ENCODE results near the gene FGF14. TPM values are rescaled to one million over a fixed set of nuclear protein-coding genes. Genes with fewer than 3 reads are reported as not detected.

The FGF14 gene
- polyA plus RNA-seq, 1 donor (not counting 4 experiments of a cell fraction or from before 2014, with no cell fraction given) = 0.09 TPM

DNA sequence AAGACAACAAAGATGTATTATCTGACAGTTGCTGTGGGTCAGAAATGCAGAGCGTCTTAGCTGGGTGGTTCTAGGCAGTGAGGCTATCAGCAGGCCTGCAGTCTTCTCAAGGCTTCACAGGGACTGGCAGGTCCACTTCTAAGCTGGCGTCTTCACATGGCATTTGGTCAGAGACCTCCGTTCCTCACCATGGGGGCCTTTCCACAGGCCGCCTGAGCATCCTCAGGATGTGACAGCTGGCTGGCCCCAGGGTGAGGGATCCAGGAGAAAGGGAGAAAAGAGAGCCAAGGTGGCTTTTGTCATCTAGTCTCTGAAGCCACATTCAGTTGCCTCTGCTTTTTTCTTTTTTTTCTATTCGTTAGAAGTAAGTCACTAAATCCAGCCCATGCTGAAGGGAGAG is 50.3 kb downstream of the FGF14 start:
- no peaks in the 10 kb centered on the region for H3K79me2 ChIP-seq (ENCODE audit: control insufficient read depth, insufficient read depth, low read length)
- no peak for TF ChIP-seq EZH2 (IDR thresholded peaks at IDR 0.05; ENCODE audit: low read length)
- TF ChIP-seq, protein P1, sequence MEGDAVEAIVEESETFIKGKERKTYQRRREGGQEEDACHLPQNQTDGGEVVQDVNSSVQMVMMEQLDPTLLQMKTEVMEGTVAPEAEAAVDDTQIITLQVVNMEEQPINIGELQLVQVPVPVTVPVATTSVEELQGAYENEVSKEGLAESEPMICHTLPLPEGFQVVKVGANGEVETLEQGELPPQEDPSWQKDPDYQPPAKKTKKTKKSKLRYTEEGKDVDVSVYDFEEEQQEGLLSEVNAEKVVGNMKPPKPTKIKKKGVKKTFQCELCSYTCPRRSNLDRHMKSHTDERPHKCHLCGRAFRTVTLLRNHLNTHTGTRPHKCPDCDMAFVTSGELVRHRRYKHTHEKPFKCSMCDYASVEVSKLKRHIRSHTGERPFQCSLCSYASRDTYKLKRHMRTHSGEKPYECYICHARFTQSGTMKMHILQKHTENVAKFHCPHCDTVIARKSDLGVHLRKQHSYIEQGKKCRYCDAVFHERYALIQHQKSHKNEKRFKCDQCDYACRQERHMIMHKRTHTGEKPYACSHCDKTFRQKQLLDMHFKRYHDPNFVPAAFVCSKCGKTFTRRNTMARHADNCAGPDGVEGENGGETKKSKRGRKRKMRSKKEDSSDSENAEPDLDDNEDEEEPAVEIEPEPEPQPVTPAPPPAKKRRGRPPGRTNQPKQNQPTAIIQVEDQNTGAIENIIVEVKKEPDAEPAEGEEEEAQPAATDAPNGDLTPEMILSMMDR (optimal IDR thresholded peaks at IDR 0.05 in 1 of 3, IDR thresholded peaks at IDR 0.05 in 1 of 3, conservative IDR thresholded peaks at IDR 0.05 in 1 of 3; ENCODE audit: extremely low read depth in 1 of 3, insufficient read depth in 2 of 3, low read length in 3 of 3) = no peak
- H2AFZ ChIP-seq (ENCODE audit: control insufficient read depth, low read length) = no peak overlapping the region
- no peak for DNase-seq (ENCODE audit: low read depth, low spot score)
- H3K9ac ChIP-seq (ENCODE audit: control insufficient read depth, extremely low read depth, insufficient read depth, low read length) = no peak overlapping the region
- no peaks in the 10 kb centered on the region for H4K20me1 ChIP-seq (ENCODE audit: control insufficient read depth, extremely low read depth, insufficient read depth, low read length)
- dilution Hi-C loops (cut with MboI; ENCODE audit: extremely low pct_ligation_motif_present, low sequenced_read_pairs) = no loop called here
- FAIRE-seq = no peak
- H3K4me1 ChIP-seq (ENCODE audit: control insufficient read depth, extremely low read depth, insufficient read depth, low read length) = no peaks in the 10 kb centered on the region
- no peaks in the 10 kb centered on the region for H3K27me3 ChIP-seq (ENCODE audit: control insufficient read depth, extremely low read depth, insufficient read depth, low read length)
- no peak overlapping the region for H3K27ac ChIP-seq (ENCODE audit: control insufficient read depth, insufficient read depth, low read length)
- no peak overlapping the region for H3K4me3 ChIP-seq (ENCODE audit: control insufficient read depth in 2 of 3, extremely low read depth in 1 of 3, insufficient read depth in 2 of 3, low read depth in 1 of 3, low read length in 3 of 3)
- H3K9me3 ChIP-seq (ENCODE audit: control insufficient read depth, low read depth, low read length) = no peaks in the 10 kb centered on the region
- H3K4me2 ChIP-seq (ENCODE audit: control insufficient read depth, extremely low read depth, insufficient read depth, low read depth, low read length) = no peak overlapping the region
- no peaks in the 10 kb centered on the region for H3K36me3 ChIP-seq (ENCODE audit: control insufficient read depth in 2 of 2, extremely low read depth in 1 of 2, insufficient read depth in 2 of 2, low read length in 2 of 2)
- no peaks in the 10 kb centered on the region for H3K9me1 ChIP-seq (ENCODE audit: control insufficient read depth, extremely low read depth, insufficient read depth, low read length)

DNA sequence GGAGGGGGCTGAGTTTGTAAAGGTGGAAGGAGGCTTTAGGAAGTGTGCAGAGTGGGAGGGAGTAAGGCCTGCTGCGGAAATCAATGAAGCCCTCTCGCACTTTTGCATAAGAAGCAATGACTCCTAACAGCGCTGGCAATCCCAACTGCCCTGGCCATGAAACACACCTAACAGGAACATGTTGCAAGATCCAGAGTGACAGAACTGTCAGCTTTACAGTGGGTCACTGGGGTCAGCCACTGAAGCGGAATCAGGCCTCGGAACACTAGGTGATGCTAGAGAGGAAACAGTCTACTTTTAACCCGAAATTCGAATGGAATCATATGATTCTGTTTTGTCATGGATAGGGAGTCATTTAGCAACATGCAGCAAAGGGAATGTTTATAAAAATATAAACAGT is 54.4 kb downstream of the FGF14 start:
- no peak overlapping the region for H3K9ac ChIP-seq (ENCODE audit: control insufficient read depth, extremely low read depth, insufficient read depth, low read length)
- no peak overlapping the region for H3K4me3 ChIP-seq (ENCODE audit: control insufficient read depth in 2 of 3, extremely low read depth in 1 of 3, insufficient read depth in 2 of 3, low read depth in 1 of 3, low read length in 3 of 3)
- no peak for DNase-seq (ENCODE audit: low read depth, low spot score)
- no peaks in the 10 kb centered on the region for H3K9me1 ChIP-seq (ENCODE audit: control insufficient read depth, extremely low read depth, insufficient read depth, low read length)
- H3K4me2 ChIP-seq (ENCODE audit: control insufficient read depth, extremely low read depth, insufficient read depth, low read depth, low read length) = no peak overlapping the region
- no peak for FAIRE-seq
- H3K4me1 ChIP-seq (ENCODE audit: control insufficient read depth, extremely low read depth, insufficient read depth, low read length) = no peaks in the 10 kb centered on the region
- H3K79me2 ChIP-seq (ENCODE audit: control insufficient read depth, insufficient read depth, low read length) = no peaks in the 10 kb centered on the region
- H3K36me3 ChIP-seq (ENCODE audit: control insufficient read depth in 2 of 2, extremely low read depth in 1 of 2, insufficient read depth in 2 of 2, low read length in 2 of 2) = no peaks in the 10 kb centered on the region
- no peak overlapping the region for H3K27ac ChIP-seq (ENCODE audit: control insufficient read depth, insufficient read depth, low read length)
- no peaks in the 10 kb centered on the region for H4K20me1 ChIP-seq (ENCODE audit: control insufficient read depth, extremely low read depth, insufficient read depth, low read length)
- H3K9me3 ChIP-seq (ENCODE audit: control insufficient read depth, low read depth, low read length) = no peaks in the 10 kb centered on the region
- TF ChIP-seq EZH2 (IDR thresholded peaks at IDR 0.05; ENCODE audit: low read length) = no peak
- TF ChIP-seq, protein P1 (optimal IDR thresholded peaks at IDR 0.05 in 1 of 3, IDR thresholded peaks at IDR 0.05 in 1 of 3, conservative IDR thresholded peaks at IDR 0.05 in 1 of 3; ENCODE audit: extremely low read depth in 1 of 3, insufficient read depth in 2 of 3, low read length in 3 of 3) = no peak
- dilution Hi-C loops (cut with MboI; ENCODE audit: extremely low pct_ligation_motif_present, low sequenced_read_pairs) = no loop called here
- no peak overlapping the region for H2AFZ ChIP-seq (ENCODE audit: control insufficient read depth, low read length)
- H3K27me3 ChIP-seq (ENCODE audit: control insufficient read depth, extremely low read depth, insufficient read depth, low read length) = no peaks in the 10 kb centered on the region

Data from keratinocyte (primary cell).